ENCODE measurements around the gene MOGAT2.
"Not testable (repeated sequence)": the region's sequence is repeated elsewhere in the genome, so short reads cannot be mapped to it uniquely, and the experiment has no call there.

MOGAT2 gene

DNA sequence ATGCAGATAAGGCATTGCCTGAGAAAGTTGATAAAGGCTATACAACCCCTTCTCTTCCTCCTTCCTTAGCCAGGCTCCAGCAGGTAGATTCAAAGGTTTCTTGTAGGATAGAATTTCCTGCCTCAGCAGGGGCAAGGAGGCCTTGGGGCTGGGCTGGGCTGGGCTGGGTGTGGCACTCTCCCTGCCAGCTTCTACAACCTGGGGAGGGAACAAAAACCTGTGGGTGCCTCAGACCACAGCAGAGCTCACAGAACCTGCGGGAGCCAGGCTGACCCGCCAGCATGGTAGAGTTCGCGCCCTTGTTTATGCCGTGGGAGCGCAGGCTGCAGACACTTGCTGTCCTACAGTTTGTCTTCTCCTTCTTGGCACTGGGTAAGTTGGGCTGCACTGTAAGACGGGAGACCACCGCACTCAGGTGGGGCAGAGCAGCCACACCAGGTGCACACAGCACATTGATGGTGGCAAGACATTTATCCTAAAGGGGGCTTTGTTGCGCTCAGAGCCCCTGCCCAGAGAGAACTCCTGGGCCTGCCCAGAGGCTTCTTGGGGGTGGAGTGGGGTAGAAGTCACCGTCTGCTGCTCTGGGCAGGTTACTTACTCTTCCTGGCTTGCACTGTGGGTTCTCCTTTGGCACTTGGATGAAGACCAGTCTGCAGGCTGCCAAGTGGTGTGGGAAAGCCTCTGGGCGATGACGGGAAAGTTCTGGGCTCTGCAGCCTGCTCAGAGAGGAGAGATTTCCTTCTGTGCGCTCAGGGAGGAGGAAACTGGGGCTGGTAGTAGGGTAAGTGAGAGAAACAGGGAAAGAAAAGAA, at the start of gene MOGAT2:
Gene MOGAT2 (plus strand): TSS at position 231 of the 811 bp plus-strand sequence. CDS start 51 bp downstream, at position 282.
- no peak for DNase-seq

- DNase-seq, result no peak
These were observed 49.0 kb upstream of the MOGAT2 start, which contains the start of gene MAP6 for GRCh38 chr11:75668451-75669297. MAP6 (minus strand) TSS chr11:75669038; CDS start chr11:75668369, 669 bp downstream.

DNA sequence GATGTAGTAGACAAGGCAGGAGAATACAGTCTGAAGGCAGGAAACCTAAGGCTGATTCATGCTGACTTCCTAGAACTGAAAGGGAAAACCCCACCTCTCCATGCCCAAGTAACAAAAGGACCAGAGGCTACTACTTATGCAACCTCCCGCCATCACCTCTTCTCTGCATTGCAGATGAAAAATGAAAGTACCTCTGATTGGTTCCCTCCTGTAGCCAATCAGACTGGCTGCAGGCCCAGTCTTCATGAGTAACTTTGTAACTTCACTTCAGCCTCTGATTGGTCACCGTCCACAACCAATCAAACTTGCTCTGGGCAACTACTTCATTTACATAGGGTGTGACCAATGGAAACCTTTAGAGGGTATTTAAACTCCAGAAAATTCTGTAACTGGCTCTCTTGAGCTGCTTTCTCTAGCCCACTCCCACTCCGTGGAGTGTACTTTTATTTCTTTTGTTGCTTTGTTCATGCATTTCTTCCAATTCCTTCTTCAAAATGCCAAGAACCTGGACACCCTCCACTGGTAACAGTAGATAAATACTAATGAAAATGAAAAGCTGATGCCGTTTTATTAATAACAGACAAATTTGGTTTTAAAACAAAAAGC, 43.6 kb upstream of the MOGAT2 start:
- no peak for DNase-seq

DNA sequence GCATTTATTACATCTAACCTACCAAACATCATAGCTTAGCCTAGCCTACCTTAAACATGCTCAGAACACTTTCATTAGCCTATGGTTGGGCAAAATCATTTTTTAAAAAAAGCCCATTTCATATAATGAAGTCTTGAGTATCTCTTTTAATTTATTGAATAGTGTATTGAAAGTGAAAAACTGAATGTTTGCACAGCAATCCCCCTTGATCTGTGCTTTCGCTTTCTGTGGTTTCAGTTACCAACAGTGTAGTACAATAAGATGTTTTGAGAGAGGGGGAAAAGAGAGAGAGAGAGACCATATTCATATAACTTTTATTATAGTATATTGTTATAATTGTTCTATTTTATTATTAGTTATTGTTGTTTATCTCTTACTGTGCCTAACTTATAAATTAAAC, 40.4 kb upstream of the MOGAT2 start:
- no peak for DNase-seq

- no peak for DNase-seq
These were observed 39.7 kb upstream of the MOGAT2 start for GRCh38 chr11:75677909-75678308.

DNA sequence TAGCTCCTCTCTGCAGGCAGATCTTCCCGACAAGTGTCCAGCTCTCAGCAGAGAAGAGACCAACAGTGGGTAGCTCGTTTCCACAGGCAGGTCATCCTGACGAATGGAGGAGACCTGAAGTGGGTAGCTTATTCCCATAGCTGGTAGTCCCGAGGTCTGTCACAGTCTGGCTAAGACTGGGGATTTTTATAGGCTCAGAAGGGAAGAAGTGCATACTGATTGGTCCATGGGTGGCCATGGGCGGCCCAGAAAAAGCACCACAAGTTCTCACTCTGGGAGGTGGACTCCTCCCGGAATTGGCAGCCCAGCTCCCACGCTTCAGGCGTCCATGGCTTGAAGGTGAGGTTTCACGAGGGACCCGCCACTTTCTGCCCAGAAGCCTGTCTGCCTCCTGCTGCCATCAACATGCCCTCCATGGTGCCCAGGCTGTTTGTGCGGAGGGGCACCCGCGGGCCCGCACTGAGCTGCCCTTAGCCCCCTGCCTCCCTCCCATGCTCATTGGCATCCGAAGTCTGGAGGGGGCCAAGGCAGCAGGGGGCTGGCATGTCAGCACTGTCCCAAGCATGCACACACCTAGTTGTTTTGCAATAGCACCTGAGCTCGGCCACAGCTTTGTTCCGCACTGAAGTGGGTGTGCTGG, 38.9 kb upstream of the MOGAT2 start:
- DNase-seq, result no peak

DNA sequence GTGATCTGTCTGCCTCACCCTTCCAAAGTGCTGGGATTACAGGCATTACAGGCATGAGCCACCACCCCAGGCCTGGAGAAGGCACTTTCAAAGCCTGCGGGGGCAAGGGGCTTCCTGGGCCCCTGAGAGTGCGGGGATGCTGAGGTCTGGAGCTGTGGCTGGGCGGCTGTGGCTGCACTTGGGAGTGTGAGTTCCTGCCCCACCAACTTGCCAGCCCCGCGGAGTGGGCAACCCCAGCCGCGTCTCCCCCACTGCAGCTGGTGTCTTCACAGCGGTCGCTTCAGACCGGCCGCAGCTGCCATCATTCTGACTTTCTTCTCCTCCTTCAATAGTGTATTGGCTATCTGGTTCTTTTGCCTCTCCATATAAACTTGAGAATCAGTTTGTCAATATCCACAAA, 38.1 kb upstream of the MOGAT2 start:
- no peak for DNase-seq

GRCh38 chr11:75683856-75684255, 33.8 kb upstream of the MOGAT2 start:
- DNase-seq, result not testable (repeated sequence)

DNA sequence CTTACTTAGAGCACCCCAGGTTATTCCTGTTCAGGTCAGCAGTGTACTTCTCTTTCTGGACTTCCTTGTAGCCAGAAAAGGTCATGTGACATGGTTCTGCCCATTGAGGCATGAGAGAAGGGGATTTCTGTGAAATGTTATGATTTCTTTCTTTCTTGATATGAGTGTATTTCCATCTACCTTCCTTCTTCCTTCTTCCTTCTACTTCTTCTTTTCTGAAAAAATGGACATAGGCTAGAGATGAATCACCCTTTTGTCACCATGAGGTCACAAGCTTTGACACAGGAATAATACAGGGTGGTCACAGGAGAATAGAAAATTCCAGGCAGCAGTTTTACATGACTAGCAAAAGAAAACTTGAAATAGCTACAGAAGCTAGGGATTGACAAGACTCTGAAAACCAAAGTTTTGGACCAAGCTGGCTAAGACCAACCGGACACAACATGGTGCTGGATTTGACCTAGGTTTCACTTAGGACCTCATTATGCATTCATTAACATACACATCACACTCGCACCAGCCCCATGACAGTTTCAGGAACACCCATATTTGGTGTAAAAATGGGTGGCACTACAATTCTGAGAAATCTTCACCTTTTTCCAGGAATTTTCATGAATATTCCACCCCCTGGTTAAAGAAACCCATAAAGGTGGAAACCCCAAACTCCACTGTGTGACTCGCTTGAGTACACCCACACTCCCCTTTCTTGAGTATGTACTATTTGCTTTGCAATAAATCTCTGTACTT, 27.6 kb upstream of the MOGAT2 start:
- no peak for DNase-seq

GRCh38 chr11:75691804-75692203, 25.8 kb upstream of the MOGAT2 start:
- DNase-seq, result no peak

DNA sequence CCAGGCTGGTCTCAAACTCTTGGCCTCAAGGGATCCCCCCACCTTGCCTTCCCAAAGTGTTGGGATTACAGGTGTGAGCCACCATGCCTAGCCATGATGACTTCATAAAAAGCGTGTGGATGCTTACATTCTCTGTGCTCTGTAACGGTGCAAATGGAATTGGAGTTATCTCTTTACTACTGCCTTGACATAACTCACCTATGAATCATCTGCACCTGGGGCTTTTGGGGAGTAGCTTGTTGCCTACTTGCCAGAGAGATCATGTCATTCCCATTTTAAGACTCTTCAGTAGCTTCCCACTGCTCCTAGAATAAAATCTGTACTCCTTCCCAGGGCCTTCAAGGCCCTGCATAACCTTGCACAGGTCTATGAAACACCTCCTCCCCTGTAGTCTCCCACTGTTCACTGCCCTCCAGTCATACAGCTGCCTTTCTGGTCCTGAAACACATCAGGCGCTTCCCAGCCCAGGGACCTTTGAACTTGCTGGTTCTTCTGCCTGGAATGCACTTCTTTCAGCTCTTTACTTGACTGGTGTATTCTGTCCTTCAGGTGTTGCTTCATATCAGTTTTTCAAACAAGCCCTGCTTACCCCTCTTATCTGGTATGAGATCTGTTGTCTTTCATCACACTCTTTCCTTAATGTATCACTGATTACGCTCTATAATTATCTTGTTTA, 19.6 kb upstream of the MOGAT2 start:
- DNase-seq, result no peak

DNA sequence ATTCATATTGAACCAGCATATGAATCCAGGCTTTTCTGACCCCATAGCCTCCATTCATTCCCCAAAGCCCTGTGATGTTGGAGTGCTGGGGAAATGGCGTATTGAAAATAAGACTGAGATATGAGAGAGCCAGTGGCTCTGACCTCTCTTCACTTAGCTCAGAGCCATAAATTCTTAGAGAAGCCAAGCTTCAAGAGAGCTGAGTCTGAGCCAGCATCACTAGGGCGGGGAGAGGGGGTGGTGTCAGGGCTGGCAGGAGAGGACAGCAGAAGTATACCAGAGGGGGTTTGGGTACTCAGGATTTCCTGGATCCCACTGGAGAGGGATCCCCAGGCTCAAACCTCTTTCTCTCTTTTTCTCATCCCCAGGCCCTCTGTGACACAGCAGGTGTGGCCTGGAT, 16.7 kb upstream of the MOGAT2 start:
- no peak for DNase-seq

DNA sequence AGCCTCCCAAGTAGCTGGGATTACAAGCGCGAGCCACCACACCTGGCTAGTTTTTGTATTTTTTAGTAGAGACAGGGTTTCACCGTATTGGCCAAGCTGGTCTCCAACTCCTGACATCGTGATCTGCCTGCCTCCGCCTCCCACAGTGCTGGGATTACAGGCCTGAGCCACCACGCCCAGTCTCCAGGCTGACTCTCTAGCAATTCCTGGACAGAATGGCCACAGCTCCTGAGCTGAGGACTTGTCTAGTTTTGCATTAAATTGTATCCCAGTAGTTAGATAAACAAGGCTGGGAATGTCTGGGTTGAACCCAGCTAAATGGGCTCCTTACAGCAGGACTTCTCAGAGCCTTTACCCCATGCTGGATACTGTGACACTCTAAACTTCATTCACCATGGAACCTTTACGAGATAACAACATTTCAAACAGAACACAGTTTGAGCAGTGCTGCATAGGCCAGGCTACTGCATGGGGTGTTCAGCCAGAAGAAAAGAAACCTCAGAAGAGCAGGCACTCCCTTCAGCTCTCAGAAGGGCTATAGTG, 13.9 kb upstream of the MOGAT2 start:
- no peak for DNase-seq

GRCh38 chr11:75705541-75705940, 12.1 kb upstream of the MOGAT2 start:
- no peak for DNase-seq

DNA sequence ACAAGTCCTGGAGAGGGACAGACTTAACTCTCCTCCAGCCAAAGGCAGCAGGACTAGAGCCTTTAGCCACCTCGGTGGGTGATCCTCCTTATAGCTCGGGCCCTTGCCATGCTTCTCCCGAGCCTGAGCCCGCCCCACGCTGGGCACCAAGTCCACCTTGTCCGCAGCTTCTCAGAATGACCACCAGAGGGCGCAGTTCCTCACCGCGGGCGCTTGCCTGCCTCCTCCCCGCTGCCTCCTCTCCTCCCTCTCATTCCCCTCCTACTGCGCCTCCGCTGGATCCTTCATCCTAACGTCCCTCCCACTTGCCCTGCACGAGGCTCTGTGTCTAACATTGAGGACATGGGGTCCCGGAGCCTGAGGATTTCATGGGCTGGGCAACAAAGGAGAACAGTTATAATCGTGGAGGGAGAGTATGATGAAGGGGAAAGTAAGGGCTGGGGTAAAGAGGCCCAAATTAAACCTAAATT, 11.3 kb upstream of the MOGAT2 start:
- DNase-seq, result peak; percentile 82

DNA sequence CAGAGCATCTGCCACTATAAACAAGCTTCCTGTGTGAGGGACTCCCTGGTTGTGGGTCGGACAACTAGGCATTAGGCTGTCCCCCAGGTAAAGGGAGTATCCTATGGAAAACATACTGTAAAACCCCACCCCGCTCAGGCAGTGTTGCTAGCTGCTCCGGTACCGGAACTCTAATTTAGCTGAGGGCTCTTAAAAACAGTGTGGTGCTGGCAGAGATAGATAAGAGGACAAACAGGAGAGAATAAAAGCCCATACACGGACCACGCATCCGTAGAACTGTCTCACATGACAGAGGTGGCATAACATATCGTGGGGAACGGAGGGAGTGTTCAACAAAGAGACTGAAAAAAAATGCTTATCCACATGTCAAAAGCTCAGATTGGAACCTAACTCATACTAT, 3.4 kb upstream of the MOGAT2 start:
- DNase-seq, result peak; percentile 34

- peak; percentile 34 for DNase-seq
These were observed 1.9 kb upstream of the MOGAT2 start for GRCh38 chr11:75715688-75716087.

- no peak for DNase-seq
These were observed 979 bp upstream of the MOGAT2 start for GRCh38 chr11:75716659-75717058.

GRCh38 chr11:75718419-75719339, 1.0 kb downstream of the MOGAT2 start:
- no peak for DNase-seq

Data from NCI-H2029 treated with DMSO at 0.1 percent for 48 hours (cell line).